GM19455 (cell line): ENCODE results near the gene GFPT2.
"Not testable (repeated sequence)": the region's sequence is repeated elsewhere in the genome, so short reads cannot be mapped to it uniquely, and the experiment has no call there.

Experiments used
- ATAC-seq: cut with Tn5 transposase; IDR thresholded peaks from one replicate; pipeline ENCODE4 v1.9.1; 2021; ENCODE audit not compliant: unreplicated experiment

GFPT2 gene

DNA sequence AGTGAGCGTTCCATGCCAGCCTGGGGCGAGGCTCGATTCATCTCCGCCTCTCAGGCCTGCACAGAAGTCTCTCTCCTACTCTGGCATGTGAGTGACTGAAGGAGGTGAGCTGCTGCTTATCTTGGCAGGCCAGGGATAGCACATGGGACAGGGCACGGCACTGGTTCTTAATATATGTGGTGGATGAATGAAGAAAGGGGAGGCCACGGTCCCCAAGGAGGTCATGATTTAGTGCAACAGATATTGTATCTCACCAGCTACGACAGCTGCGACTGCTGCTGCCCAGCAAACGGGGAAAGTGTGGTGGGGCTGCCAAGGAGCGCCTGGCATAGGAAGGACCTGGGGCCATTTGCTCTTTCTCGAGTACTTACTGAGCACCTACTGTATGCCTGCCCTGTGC, 41.9 kb downstream of the GFPT2 start:
- ATAC-seq = no peak

- ATAC-seq = no peak
Measured at GRCh38 chr5:180306796-180307195, 46.3 kb downstream of the GFPT2 start.

- no peak for ATAC-seq
Measured at GRCh38 chr5:180305481-180305880, 47.7 kb downstream of the GFPT2 start.

GRCh38 chr5:180304431-180305375, 48.4 kb downstream of the GFPT2 start:
- ATAC-seq = no peak

DNA sequence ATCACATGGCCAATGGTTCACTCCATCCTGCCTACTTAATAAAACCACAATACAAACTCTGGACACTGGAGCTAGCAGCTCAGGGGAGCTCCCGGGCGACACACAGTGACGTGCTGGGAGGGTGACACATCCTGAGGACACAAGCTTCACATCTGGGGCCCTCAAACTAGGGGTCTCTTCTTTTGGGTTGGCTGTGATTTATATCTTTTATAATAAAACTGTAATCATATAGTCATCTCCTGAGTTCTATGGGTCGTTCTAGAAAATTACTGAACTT, 49.2 kb downstream of the GFPT2 start:
- ATAC-seq = no peak

DNA sequence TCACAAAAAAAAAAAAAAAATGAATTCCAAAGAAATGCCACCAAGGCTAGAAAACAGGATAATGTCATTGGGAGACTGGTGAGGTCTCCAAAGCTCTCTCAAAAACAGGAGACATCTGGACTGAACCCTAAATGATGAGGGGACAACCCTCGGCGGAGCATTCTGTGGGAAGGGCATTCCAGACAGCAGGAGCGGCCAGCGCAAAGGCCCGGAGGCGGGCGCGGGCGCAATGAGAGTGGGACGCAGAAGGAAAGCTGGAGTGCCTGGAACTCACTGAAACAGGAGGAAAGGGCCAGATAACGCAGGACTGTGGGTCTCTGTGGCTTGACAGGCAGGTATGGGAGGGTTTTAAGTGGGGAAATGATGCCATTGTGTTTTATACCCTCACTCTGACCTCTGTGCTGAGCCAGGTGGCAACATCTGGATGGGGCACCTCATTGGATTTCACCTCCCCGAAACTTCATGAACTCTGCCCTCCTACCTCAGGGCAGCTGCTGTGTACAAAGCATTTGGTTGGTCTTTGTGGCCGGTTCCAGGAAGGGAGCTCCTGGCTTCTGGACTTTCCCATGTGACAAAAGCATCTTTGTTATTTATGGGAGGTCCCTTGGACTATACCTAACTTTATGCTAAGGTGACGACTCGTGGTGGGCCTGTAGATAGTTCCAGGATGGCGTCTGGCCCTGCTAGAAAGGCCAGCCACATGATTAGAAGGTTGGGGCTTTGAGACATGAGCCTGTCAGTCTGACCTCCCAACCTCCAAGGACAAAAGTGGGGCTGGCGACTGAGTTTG, 49.7 kb downstream of the GFPT2 start:
- ATAC-seq = no peak

- no peak for ATAC-seq
Measured at GRCh38 chr5:180302256-180302655, 50.9 kb downstream of the GFPT2 start.

GRCh38 chr5:180301253-180301652, 51.9 kb downstream of the GFPT2 start:
- ATAC-seq = no peak

DNA sequence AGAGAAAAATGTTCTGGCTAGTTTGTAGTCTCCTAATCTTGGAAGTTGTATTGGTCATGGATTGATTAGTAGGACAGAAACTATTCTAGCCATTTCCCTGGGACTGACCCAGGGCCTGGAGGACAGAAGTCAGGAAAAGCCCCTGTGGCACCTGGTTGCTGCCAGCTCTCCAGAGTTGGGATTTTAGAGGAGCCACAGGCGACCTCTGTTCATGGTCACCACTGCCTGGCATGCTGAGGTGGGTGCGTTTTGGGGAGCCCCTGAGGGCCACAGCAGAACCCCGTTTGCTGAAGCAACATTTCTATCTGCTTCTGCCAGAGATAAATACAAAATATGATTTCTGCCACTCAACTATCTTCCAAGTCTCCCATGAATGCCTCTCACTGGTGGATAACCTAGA, 53.6 kb downstream of the GFPT2 start:
- ATAC-seq = no peak

GRCh38 chr5:180299014-180299413, 54.1 kb downstream of the GFPT2 start:
- not testable (repeated sequence) for ATAC-seq

- ATAC-seq = no peak
Measured at GRCh38 chr5:180297587-180298282, 55.4 kb downstream of the GFPT2 start.

GRCh38 chr5:180296771-180297170, 56.4 kb downstream of the GFPT2 start:
- ATAC-seq = no peak

DNA sequence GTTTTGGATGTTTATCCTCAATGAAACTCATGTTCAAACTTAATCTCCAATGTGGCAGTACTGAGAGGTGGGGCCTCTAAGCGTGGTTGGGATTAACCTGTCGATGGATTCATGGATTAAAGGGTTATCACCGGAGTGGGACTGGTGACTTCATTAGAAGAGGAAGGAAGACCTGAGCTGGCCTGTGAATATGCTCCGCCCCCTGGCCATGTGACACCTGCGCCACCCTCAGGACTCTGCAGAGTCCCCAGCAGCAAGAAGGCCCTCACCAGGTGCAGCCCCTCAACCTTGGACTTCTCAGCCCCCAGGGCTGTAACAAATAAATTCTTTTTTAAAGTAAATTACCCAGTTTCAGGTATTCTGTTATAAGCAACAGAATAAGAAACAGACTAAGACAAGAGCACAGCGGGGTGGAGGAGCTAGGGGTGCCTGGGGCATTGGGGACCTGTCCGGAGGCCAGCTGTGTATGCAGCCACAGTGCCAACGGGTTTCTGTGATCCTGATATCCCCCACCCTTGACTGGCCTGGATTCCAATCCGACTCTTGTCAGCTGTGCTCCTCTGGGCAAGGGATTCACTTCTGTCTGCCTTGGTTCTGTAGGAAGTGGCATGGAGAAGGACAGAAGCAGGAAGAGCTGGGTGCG, 58.1 kb downstream of the GFPT2 start:
- ATAC-seq = no peak

DNA sequence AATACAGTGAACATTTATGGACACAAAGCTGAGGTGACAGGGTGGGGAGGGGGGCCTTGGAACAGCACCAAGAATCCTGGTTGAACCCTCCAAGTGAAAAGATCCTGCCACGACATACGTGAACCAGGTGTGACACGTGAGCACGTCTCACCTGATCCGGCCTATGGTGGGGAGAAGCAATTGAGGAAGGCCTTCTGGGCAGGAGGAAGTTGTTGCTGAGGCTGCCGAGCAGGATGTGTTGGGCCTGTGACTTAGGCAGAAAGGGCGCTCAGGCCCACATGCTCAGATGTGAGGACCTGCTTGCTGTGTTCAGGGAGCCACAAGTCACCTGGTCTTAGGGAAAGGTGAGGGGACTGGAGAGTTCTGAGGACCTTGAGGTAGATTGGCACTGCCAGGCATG, 58.7 kb downstream of the GFPT2 start:
- no peak for ATAC-seq

GRCh38 chr5:180291943-180292831, 60.9 kb downstream of the GFPT2 start, which contains the start of gene MAPK9:
Gene MAPK9, minus strand, starts transcription at chr5:180292083. Its CDS starts 11,522 bp downstream, at chr5:180280561.
- peak; percentile 87 for ATAC-seq

- ATAC-seq = peak; percentile 35
Measured at GRCh38 chr5:180291234-180291940, 61.7 kb downstream of the GFPT2 start.

- ATAC-seq = no peak
Measured at GRCh38 chr5:180290568-180291233, 62.4 kb downstream of the GFPT2 start.

GRCh38 chr5:180289966-180290365, 63.2 kb downstream of the GFPT2 start:
- ATAC-seq = no peak

- no peak for ATAC-seq
Measured at GRCh38 chr5:180289433-180289832, 63.7 kb downstream of the GFPT2 start.
